ENCODE measurements around the gene UBE2I. TPM values are rescaled to one million over a fixed set of nuclear protein-coding genes. Genes with fewer than 3 reads are reported as not detected.
"Not testable (repeated sequence)": the region's sequence is repeated elsewhere in the genome, so short reads cannot be mapped to it uniquely, and the experiment has no call there.

UBE2I gene
- total and polyA plus RNA-seq, 5 donors = 73.5 to 95.3 (median 86.2) TPM

DNA sequence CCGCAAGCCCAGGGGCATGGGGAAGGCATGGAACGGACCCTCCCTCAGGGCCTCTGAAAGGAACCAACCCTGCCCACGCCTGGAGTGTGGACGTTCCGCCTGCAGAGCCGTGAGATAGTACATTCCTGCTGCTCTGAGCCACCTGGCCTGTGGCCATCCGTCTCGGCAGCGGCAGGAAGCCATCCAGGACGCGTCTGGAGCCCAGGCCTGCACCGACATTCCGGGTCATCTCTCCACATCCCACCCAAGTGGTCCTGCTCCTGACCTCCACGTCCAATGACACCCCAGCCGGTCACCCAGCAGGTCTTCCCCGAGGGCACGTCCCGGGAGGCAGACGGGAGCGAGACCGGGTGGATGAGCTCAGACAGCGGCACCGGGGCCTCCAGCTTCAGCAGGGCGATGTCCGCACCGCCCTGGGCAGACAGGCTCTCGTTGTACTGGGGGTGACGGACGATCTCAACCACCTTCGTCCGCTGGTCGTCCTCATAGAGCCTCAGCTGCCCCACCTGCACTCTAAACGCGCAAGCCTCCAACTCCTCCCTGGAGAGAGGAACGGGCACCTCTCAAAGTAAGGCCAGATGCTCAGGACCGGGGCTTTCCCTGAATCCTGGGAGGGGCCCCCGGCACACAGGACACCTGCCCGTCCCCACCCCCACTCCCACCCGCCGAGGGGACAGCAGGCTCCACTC lies 21.3 kb upstream of the UBE2I start:
- 36% methylated on average over 40 of the region's 40 CpGs for WGBS
- Histone ChIP-seq H3K4me3 (ENCODE audit: low read length) (no peak overlapping the region), H3K4me1 (ENCODE audit: control insufficient read depth, insufficient read depth, low read length) (no peaks in the 10 kb centered on the region), H3K9me3 (ENCODE audit: control insufficient read depth, low read length) (no peaks in the 10 kb centered on the region), H3K27me3 (ENCODE audit: control insufficient read depth, insufficient read depth) (no peaks in the 10 kb centered on the region), H3K27ac (ENCODE audit: low read length) (no peak overlapping the region)
- intact Hi-C loops (cut with DNase I) = no loop called here
- DNase-seq (peak in 2 of 3 donors; percentile 54 to 75), ATAC-seq (peak; percentile 55 to 61)

DNA sequence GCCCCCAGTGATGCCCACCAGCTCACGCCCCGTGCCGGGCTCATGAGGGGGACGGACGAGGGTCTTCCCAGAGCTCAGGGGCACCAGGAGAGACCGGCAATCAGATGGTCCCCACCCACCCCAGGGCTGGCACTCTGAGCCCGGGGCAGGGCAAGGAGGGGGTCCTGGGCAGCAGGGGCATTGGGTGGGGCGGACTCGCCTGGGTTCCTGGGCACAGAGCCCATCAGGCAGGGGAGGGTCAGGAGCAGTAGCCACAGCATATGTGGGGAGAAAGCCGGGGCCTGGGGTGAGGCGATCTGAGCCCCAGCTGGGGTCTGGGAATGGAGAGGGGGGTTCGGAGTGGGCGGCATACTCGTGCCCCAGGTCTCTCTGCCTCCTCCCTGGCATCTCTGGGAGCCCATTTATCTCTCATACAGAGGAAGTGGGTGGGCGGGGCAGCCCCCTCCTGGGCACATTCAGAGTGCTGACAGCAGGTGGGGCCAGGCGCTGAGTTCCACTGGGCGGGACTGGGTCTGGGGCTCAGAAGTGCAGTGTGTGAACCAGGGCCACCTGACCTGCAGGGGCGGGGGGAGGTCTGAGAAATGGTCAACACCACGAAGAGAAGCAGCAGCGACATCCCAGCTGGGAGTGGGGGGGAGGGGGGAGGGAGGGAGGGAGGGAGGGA lies 20.5 kb upstream of the UBE2I start:
- 28% methylated on average over 20 of the region's 20 CpGs for WGBS
- no peak overlapping the region for H3K4me3 ChIP-seq (ENCODE audit: low read length)
- no peaks in the 10 kb centered on the region for H3K27me3 ChIP-seq (ENCODE audit: control insufficient read depth, insufficient read depth)
- H3K27ac ChIP-seq (ENCODE audit: low read length) = no peak overlapping the region
- intact Hi-C loops (cut with DNase I) = no loop called here
- H3K9me3 ChIP-seq (ENCODE audit: control insufficient read depth, low read length) = no peaks in the 10 kb centered on the region
- ATAC-seq (peak in 1 of 2 donors; percentile 16), DNase-seq (peak in 1 of 3 donors; percentile 64)
- H3K4me1 ChIP-seq (ENCODE audit: control insufficient read depth, insufficient read depth, low read length) = no peaks in the 10 kb centered on the region

GRCh38 chr16:1289477-1289866 lies 20.0 kb upstream of the UBE2I start:
- no peaks in the 10 kb centered on the region for H3K27me3 ChIP-seq (ENCODE audit: control insufficient read depth, insufficient read depth)
- no peak for ATAC-seq
- WGBS = 7% methylated on average over 17 of the region's 17 CpGs

GRCh38 chr16:1290063-1290501 lies 19.4 kb upstream of the UBE2I start:
- peak in 1 of 3 donors; percentile 39 for DNase-seq
- Histone ChIP-seq H3K4me1 (ENCODE audit: control insufficient read depth, insufficient read depth, low read length) (no peaks in the 10 kb centered on the region), H3K9me3 (ENCODE audit: control insufficient read depth, low read length) (no peaks in the 10 kb centered on the region), H3K4me3 (ENCODE audit: low read length) (no peak overlapping the region), H3K27ac (ENCODE audit: low read length) (no peak overlapping the region), H3K27me3 (ENCODE audit: control insufficient read depth, insufficient read depth) (no peaks in the 10 kb centered on the region)
- ATAC-seq = no peak
- WGBS = 29% methylated on average over 22 of the region's 22 CpGs
- intact Hi-C loops (cut with DNase I) = no loop called here

More at GRCh38 chr16:1289477-1289866, 20.0 kb upstream of the UBE2I start:
- no peak overlapping the region for H3K27ac ChIP-seq (ENCODE audit: low read length)
- H3K9me3 ChIP-seq (ENCODE audit: control insufficient read depth, low read length) = no peaks in the 10 kb centered on the region
- intact Hi-C loops (cut with DNase I) = no loop called here
- H3K4me3 ChIP-seq (ENCODE audit: low read length) = no peak overlapping the region
- no peaks in the 10 kb centered on the region for H3K4me1 ChIP-seq (ENCODE audit: control insufficient read depth, insufficient read depth, low read length)
- peak in 1 of 3 donors; percentile 32 for DNase-seq

- Histone ChIP-seq H3K27ac (ENCODE audit: low read length) (no peak overlapping the region), H3K9me3 (ENCODE audit: control insufficient read depth, low read length) (no peaks in the 10 kb centered on the region), H3K27me3 (ENCODE audit: control insufficient read depth, insufficient read depth) (no peaks in the 10 kb centered on the region), H3K4me3 (ENCODE audit: low read length) (no peak overlapping the region), H3K4me1 (ENCODE audit: control insufficient read depth, insufficient read depth, low read length) (no peaks in the 10 kb centered on the region)
- WGBS = 62% methylated on average over 29 of the region's 29 CpGs
- ATAC-seq = no peak
- intact Hi-C loops (cut with DNase I) = no loop called here
- peak in 1 of 3 donors; percentile 24 for DNase-seq
Observed at GRCh38 chr16:1290860-1291575, 18.4 kb upstream of the UBE2I start.

DNA sequence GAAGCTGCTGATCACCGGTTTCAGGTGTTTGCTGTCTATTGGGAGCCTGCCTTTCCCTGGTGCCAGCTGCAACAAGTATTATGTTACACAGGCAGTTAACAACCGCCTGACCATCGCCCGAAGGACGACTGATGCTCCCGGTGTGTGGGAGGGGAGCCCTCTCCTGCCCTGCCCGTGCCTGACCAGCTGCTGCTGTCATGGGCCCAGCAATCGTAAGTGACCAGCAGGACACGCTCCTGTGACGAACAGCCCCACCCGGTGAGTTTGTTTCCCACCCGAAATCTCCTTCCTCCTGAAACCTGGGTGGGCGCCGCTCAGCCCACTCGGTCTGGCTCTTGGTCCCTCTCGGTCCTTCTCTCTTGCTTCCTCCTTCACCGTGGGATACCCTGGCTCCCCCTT lies 17.9 kb upstream of the UBE2I start:
- intact Hi-C loops (cut with DNase I) = no loop called here
- Histone ChIP-seq H3K4me3 (ENCODE audit: low read length) (no peak overlapping the region), H3K27ac (ENCODE audit: low read length) (no peak overlapping the region), H3K9me3 (ENCODE audit: control insufficient read depth, low read length) (no peaks in the 10 kb centered on the region), H3K4me1 (ENCODE audit: control insufficient read depth, insufficient read depth, low read length) (no peaks in the 10 kb centered on the region), H3K27me3 (ENCODE audit: control insufficient read depth, insufficient read depth) (no peaks in the 10 kb centered on the region)
- DNase-seq (peak in 1 of 3 donors; percentile 29), ATAC-seq (no peak)
- WGBS = 46% methylated on average over 17 of the region's 17 CpGs

DNA sequence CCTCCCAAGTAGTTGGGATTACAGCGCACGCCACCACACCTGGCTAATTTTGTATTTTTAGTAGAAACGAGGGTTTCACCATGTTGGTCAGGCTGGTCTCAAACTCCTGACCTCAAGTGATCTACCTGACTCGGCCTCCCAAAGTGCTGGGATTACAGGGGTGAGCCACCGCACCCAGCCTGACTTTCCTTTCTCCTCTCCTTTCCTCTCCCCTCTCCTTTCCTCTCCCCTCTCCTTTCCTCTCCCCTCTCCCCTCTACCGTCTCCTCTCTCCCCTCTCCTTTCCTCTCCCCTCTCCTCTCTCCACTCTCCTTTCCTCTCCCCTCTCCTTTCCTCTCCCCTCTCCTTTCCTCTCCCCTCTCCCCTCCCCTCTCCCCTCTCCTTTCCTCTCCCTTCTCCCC lies 17.2 kb upstream of the UBE2I start:
- H3K4me3 ChIP-seq (ENCODE audit: low read length); H3K9me3 ChIP-seq (ENCODE audit: control insufficient read depth, low read length); DNase-seq; ATAC-seq; intact Hi-C loops (cut with DNase I); H3K27ac ChIP-seq (ENCODE audit: low read length); H3K27me3 ChIP-seq (ENCODE audit: control insufficient read depth, insufficient read depth); H3K4me1 ChIP-seq (ENCODE audit: control insufficient read depth, insufficient read depth, low read length): not testable (repeated sequence)
- 74% methylated on average over 6 of the region's 6 CpGs for WGBS

DNA sequence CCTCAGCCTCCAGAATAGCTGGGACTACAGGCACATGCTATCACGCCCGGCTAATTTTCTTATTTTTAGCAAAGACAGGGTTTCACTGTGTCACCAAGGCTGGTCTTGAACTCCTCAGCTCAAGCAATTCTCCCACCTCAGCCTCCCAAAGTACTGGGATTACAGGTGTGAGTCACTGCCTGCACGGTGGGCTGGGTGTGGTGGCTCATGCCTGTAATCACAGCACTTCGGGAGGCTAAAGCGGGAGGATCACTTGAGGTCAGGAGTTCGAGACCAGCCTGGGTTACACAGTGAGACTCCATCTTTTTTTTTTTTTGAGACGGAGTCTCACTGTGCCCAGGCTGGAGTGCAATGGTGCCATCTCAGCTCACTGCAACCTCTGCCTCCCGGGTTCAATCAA lies 16.6 kb upstream of the UBE2I start:
- intact Hi-C loops (cut with DNase I); ATAC-seq: not testable (repeated sequence)

GRCh38 chr16:1293921-1294656 lies 15.3 kb upstream of the UBE2I start:
- Histone ChIP-seq H3K27ac (ENCODE audit: low read length) (no peak overlapping the region), H3K27me3 (ENCODE audit: control insufficient read depth, insufficient read depth) (no peaks in the 10 kb centered on the region), H3K9me3 (ENCODE audit: control insufficient read depth, low read length) (no peaks in the 10 kb centered on the region), H3K4me1 (ENCODE audit: control insufficient read depth, insufficient read depth, low read length) (no peaks in the 10 kb centered on the region), H3K4me3 (ENCODE audit: low read length) (no peak overlapping the region)
- ATAC-seq (no peak), DNase-seq (no peak)
- WGBS = 56% methylated on average over 11 of the region's 11 CpGs
- intact Hi-C loops (cut with DNase I) = no loop called here

More for the DNA sequence above, 16.6 kb upstream of the UBE2I start:
- not testable (repeated sequence) for H3K4me1 ChIP-seq (ENCODE audit: control insufficient read depth, insufficient read depth, low read length); H3K27ac ChIP-seq (ENCODE audit: low read length); H3K9me3 ChIP-seq (ENCODE audit: control insufficient read depth, low read length); H3K4me3 ChIP-seq (ENCODE audit: low read length); DNase-seq; H3K27me3 ChIP-seq (ENCODE audit: control insufficient read depth, insufficient read depth)
- 78% methylated on average over 8 of the region's 8 CpGs for WGBS

GRCh38 chr16:1295465-1295864 lies 14.0 kb upstream of the UBE2I start:
- ATAC-seq (no peak), DNase-seq (no peak)
- intact Hi-C loops (cut with DNase I) = no loop called here
- Histone ChIP-seq H3K4me3 (ENCODE audit: low read length) (no peak overlapping the region), H3K27me3 (ENCODE audit: control insufficient read depth, insufficient read depth) (no peaks in the 10 kb centered on the region), H3K9me3 (ENCODE audit: control insufficient read depth, low read length) (no peaks in the 10 kb centered on the region), H3K4me1 (ENCODE audit: control insufficient read depth, insufficient read depth, low read length) (no peaks in the 10 kb centered on the region), H3K27ac (ENCODE audit: low read length) (no peak overlapping the region)
- 47% methylated on average over 5 of the region's 5 CpGs for WGBS

Measured in right cardiac atrium (tissue), 5 donors.